Left lung (tissue), 10 donors: ENCODE data around the gene POLA2. TPM values are rescaled to one million over a fixed set of nuclear protein-coding genes. Genes with fewer than 3 reads are reported as not detected.
"Not testable (repeated sequence)": the region's sequence is repeated elsewhere in the genome, so short reads cannot be mapped to it uniquely, and the experiment has no call there.

Experiments used
- ATAC-seq: fragments of 200-7000 bp; cut with Tn5 transposase; one replicate; pipeline ENCODE4 v1.9.1; 2020; ENCODE audit warnings: moderate library complexity
- DNase-seq, 4 donors: peaks; one replicate each; pipeline ENCODE4 v3.0.0-alpha.2; 2013 to 2020
- H3K27ac ChIP-seq, 2 donors: fragments of 200-600 bp; sonication (generic) in 1 of 2; one replicate each; pipeline versions ENCODE4 v1.5.0 to v1.8.0; 2020 to 2021
- H3K27me3 ChIP-seq, 2 donors: fragments of 200-600 bp; sonication (generic) in 1 of 2; one replicate each; pipeline versions ENCODE4 v1.5.0 to v1.8.0; 2020 to 2021
- H3K36me3 ChIP-seq, 2 donors: fragments of 200-600 bp; sonication (generic) in 1 of 2; one replicate each; pipeline versions ENCODE4 v1.5.0 to v1.8.0; 2020 to 2021
- H3K4me1 ChIP-seq, 2 donors: fragments of 200-600 bp; one replicate each; pipeline ENCODE4 v1.8.0; 2021
- H3K4me3 ChIP-seq, 2 donors: fragments of 200-600 bp; sonication (generic) in 1 of 2; one replicate each; pipeline versions ENCODE4 v1.5.0 to v1.8.0; 2020 to 2021; ENCODE audit warnings: mild to moderate bottlenecking in 1 of 2
- H3K9me3 ChIP-seq, 2 donors: fragments of 200-600 bp; sonication (generic) in 1 of 2; one replicate each; pipeline versions ENCODE4 v1.5.0 to v1.8.0; 2020 to 2021
- intact Hi-C, 2 donors: fragments of 100-400 bp; cut with DNase I; formaldehyde crosslinking; loops; one replicate each; pipeline versions ENCODE4 v1.11.2 to v1.14.2; 2022
- polyA plus RNA-seq, 6 donors: library from polyadenylated mRNA; unstranded; fragments of 120-200 nt; gene quantifications; one replicate each; pipeline ENCODE4 v1.2.1, GENCODE V29; 2013; ENCODE audit not compliant: insufficient read length in 6 of 6
- total RNA-seq, 2 donors: library from RNA; stranded (reverse); fragmentation: NEBNext Ultra II Directional; extraction: Animal tissue kit (Norgen Biotek cat#: 25700); gene quantifications; one replicate each; pipeline ENCODE4 v1.2.1, GENCODE V29; 2021
- TF ChIP-seq, protein P1 (sequence below), 2 donors: fragments of 200-600 bp; sonication (generic) in 1 of 2; IDR thresholded peaks; one replicate each; pipeline versions ENCODE4 v1.5.0 to v1.8.0; 2021; ENCODE audit warnings: antibody characterized with exemption in 2 of 2
- donor health status: DM: no; HTN: yes; CAD: no.
- donor health status: DM: no; HTN: no; CAD: no.

The POLA2 gene
- total and polyA plus RNA-seq, 8 donors = 9.4 to 30.2 (median 21.1) TPM

DNA sequence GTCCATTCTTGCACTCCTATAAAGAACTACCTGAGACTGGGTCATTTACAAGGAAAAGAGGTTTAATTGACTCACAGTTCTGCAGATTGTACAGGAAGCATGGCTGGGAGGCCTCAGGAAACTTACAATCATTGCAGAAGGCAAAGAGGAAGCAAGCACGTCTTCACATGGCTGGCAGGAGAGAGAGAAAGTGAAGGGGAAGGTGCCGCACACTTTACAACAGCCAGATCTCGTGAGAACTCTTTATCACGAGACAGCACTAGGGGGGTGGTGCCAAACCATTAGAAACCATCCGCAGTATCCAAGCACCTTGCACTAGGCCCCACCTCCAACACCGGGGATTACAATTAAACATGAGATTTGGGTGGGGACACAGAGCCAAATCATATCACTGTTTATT is 19.4 kb upstream of the POLA2 start:
- H3K9me3 ChIP-seq = peaks cover 0 to 9% of the 10 kb centered on the region in 2 donors
- intact Hi-C loops = no loop called here

DNA sequence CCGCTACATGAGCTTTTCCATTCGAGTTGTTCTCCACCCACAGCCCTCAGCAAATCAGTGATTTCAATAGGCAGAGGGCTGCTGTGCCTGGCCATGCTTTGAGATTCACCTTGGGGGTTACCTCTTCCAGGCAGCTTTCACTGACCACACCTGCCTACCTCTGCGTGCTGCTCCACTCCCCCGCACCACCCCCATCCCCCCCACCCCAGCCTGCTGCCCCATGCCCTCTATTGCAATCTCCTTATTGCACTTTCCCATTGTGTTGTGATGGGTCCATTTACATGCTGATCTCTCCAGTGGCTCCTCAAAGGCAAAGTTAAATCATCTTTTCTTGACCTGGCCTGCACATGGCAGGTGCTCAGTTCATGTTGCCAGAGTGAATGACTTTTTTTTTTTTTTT is 18.0 kb upstream of the POLA2 start:
- no peak for DNase-seq
- Histone ChIP-seq H3K4me3 (no peak overlapping the region), H3K9me3 (peaks cover 0 to 9% of the 10 kb centered on the region in 2 donors), H3K27me3 (no peaks in the 10 kb centered on the region), H3K4me1 (no peaks in the 10 kb centered on the region), H3K36me3 (no peaks in the 10 kb centered on the region), H3K27ac (no peak overlapping the region)
- intact Hi-C loops = no loop called here
- no peak for ATAC-seq
- TF ChIP-seq, protein P1, sequence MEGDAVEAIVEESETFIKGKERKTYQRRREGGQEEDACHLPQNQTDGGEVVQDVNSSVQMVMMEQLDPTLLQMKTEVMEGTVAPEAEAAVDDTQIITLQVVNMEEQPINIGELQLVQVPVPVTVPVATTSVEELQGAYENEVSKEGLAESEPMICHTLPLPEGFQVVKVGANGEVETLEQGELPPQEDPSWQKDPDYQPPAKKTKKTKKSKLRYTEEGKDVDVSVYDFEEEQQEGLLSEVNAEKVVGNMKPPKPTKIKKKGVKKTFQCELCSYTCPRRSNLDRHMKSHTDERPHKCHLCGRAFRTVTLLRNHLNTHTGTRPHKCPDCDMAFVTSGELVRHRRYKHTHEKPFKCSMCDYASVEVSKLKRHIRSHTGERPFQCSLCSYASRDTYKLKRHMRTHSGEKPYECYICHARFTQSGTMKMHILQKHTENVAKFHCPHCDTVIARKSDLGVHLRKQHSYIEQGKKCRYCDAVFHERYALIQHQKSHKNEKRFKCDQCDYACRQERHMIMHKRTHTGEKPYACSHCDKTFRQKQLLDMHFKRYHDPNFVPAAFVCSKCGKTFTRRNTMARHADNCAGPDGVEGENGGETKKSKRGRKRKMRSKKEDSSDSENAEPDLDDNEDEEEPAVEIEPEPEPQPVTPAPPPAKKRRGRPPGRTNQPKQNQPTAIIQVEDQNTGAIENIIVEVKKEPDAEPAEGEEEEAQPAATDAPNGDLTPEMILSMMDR (IDR thresholded peaks at IDR 0.05) = no peak

More for the DNA sequence above, 19.4 kb upstream of the POLA2 start:
- TF ChIP-seq, protein P1 (IDR thresholded peaks at IDR 0.05) = no peak
- H3K4me1 ChIP-seq = no peaks in the 10 kb centered on the region
- H3K4me3 ChIP-seq = no peak overlapping the region
- DNase-seq (no peak), ATAC-seq (no peak)
- no peaks in the 10 kb centered on the region for H3K36me3 ChIP-seq
- no peaks in the 10 kb centered on the region for H3K27me3 ChIP-seq
- H3K27ac ChIP-seq = no peak overlapping the region

- ATAC-seq, intact Hi-C loops, H3K27me3 ChIP-seq, H3K27ac ChIP-seq, H3K4me1 ChIP-seq, H3K9me3 ChIP-seq, H3K4me3 ChIP-seq, H3K36me3 ChIP-seq, DNase-seq: not testable (repeated sequence)
These were observed 16.7 kb upstream of the POLA2 start for GRCh38 chr11:65245046-65245445.

DNA sequence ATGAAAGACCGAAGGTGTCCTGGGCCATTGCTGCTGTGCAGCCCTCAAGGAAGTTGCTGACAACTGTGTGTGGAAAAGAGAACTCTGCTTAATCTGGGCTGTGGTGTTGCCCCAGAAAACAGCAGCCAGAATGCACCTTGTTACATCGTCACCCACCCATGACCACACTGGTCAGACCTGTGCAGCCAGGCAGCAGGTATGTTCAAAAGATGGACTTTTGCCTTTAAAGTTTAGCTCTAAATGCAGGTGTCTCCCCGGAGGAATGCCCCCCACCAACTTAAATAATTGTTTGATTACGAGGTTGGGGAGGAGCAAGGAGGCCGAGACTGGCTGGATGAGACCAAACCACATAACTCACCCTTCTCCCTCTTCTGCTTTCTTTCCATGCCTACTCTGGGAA is 15.3 kb upstream of the POLA2 start:
- H3K36me3 ChIP-seq = no peaks in the 10 kb centered on the region
- intact Hi-C loops = no loop called here
- TF ChIP-seq, protein P1 (IDR thresholded peaks at IDR 0.05) = no peak
- no peak overlapping the region for H3K4me3 ChIP-seq
- H3K27ac ChIP-seq = no peak overlapping the region
- H3K27me3 ChIP-seq = no peaks in the 10 kb centered on the region
- no peaks in the 10 kb centered on the region for H3K4me1 ChIP-seq
- H3K9me3 ChIP-seq = peaks cover 0 to 9% of the 10 kb centered on the region in 2 donors
- DNase-seq (no peak), ATAC-seq (no peak)

DNA sequence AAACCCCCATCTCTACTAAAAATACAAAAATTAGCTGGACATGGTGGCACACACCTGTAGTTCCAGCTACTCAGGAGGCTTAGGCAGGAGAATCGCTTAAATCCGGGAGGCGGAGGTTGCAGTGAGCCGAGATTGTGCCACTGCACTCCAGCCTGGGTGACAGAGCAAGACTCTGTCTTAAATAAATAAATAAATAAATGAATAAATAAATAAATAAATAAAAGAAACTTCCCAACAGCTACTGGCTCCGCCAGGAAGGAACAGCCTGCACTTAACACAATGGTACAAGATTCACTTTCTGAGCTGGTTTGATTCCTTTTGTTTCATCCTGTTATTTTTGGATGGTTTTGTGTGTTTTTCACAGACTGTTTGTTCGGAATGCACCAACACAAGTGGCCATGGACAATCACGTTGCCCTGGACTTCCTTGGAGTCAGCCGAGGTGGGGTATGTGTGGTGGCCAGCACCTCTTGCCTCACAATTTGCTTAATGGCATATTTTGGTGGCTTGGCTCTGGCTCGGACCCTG is 13.5 kb upstream of the POLA2 start:
- H3K27ac ChIP-seq, ATAC-seq, intact Hi-C loops, H3K9me3 ChIP-seq, DNase-seq, H3K36me3 ChIP-seq, H3K27me3 ChIP-seq, H3K4me1 ChIP-seq, H3K4me3 ChIP-seq: not testable (repeated sequence)

GRCh38 chr11:65251476-65251875 is 10.3 kb upstream of the POLA2 start:
- Histone ChIP-seq H3K27ac (no peak overlapping the region), H3K9me3 (no peaks in the 10 kb centered on the region), H3K4me3 (no peak overlapping the region), H3K36me3 (no peaks in the 10 kb centered on the region), H3K27me3 (no peaks in the 10 kb centered on the region), H3K4me1 (no peaks in the 10 kb centered on the region)
- intact Hi-C loops = no loop called here
- ATAC-seq (no peak), DNase-seq (no peak)
- TF ChIP-seq, protein P1 (IDR thresholded peaks at IDR 0.05) = no peak
